ENCODE results near the gene CBX8.
A peak's percentile ranks its signal among the peaks of the same experiment; 100 is the strongest.

CBX8 gene

DNA sequence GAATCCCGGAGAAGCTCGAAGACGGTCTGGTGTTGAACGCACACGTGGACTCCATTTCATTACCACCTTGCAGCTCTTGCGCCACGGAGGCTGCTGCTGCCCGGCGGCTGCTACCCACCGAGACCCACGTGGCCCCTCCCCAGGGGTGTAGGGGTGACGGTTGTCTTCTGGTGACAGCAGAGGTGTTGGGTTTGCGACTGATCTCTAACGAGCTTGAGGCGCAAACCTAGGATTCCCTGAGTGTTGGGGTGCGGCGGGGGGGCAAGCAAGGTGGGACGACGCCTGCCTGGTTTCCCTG is 44.1 kb upstream of the CBX8 start:
- Histone ChIP-seq H3K36me3 (ENCODE audit: control insufficient read depth in 2 of 2, insufficient read depth in 2 of 2, low read length in 2 of 2) (no peaks in the 10 kb centered on the region), H3K4me3 (ENCODE audit: low read length in 2 of 2) (peak overlapping the region in 1 of 2 donors; percentile 19), H3K4me1 (ENCODE audit: control insufficient read depth in 2 of 2, insufficient read depth in 2 of 2, low read length in 2 of 2) (peaks cover 48 to 51% of the 10 kb centered on the region in 2 donors), H3K27ac (ENCODE audit: low read depth in 2 of 2, low read length in 2 of 2) (no peak overlapping the region), H3K9me3 (ENCODE audit: control insufficient read depth in 2 of 2, low read length in 2 of 2) (peaks cover 0 to 3% of the 10 kb centered on the region in 2 donors), H3K27me3 (ENCODE audit: control insufficient read depth in 2 of 2, insufficient read depth in 2 of 2, low read length in 2 of 2) (peaks cover 27 to 33% of the 10 kb centered on the region in 2 donors), H3K9ac (ENCODE audit: low read depth in 1 of 2, low read length in 2 of 2) (no peak overlapping the region)

DNA sequence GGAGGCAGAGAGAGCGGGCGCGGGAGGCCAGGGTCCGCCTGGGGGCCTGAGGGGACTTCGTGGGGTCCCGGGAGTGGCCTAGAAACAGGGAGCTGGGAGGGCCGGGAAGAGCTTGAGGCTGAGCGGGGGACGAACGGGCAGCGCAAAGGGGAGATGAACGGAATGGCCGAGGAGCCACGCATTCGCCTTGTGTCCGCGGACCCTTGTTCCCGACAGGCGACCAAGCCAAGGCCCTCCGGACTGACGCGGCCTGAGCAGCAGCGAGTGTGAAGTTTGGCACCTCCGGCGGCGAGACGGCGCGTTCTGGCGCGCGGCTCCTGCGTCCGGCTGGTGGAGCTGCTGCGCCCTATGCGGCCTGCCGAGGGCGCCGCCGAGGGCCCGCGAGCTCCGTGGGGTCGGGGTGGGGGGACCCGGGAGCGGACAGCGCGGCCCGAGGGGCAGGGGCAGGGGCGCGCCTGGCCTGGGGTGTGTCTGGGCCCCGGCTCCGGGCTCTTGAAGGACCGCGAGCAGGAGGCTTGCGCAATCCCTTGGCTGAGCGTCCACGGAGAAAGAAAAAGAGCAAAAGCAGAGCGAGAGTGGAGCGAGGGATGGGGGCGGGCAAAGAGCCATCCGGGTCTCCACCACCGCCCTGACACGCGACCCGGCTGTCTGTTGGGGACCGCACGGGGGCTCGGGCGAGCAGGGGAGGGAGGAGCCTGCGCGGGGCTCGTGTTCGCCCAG is 43.6 kb upstream of the CBX8 start:
- Histone ChIP-seq H3K9me3 (ENCODE audit: control insufficient read depth in 2 of 2, low read length in 2 of 2) (peaks cover 0 to 3% of the 10 kb centered on the region in 2 donors), H3K4me1 (ENCODE audit: control insufficient read depth in 2 of 2, insufficient read depth in 2 of 2, low read length in 2 of 2) (peaks cover 46 to 53% of the 10 kb centered on the region in 2 donors), H3K4me3 (ENCODE audit: low read length in 2 of 2) (peak overlapping the region in 1 of 2 donors; percentile 19), H3K9ac (ENCODE audit: low read depth in 1 of 2, low read length in 2 of 2) (peak overlapping the region in 1 of 2 donors; percentile 80), H3K36me3 (ENCODE audit: control insufficient read depth in 2 of 2, insufficient read depth in 2 of 2, low read length in 2 of 2) (peaks cover 0 to under 1% of the 10 kb centered on the region in 2 donors), H3K27me3 (ENCODE audit: control insufficient read depth in 2 of 2, insufficient read depth in 2 of 2, low read length in 2 of 2) (peaks cover 27 to 33% of the 10 kb centered on the region in 2 donors), H3K27ac (ENCODE audit: low read depth in 2 of 2, low read length in 2 of 2) (peak overlapping the region in 1 of 2 donors; percentile 78)

- Histone ChIP-seq H3K27ac (ENCODE audit: low read depth in 2 of 2, low read length in 2 of 2) (peak within 1 kb of the TSS; percentile 91), H3K4me1 (ENCODE audit: control insufficient read depth in 2 of 2, insufficient read depth in 2 of 2, low read length in 2 of 2) (peaks cover 42 to 49% of the 10 kb centered on the region in 2 donors), H3K36me3 (ENCODE audit: control insufficient read depth in 2 of 2, insufficient read depth in 2 of 2, low read length in 2 of 2) (peaks cover 2 to 8% of the 10 kb centered on the region in 2 donors), H3K27me3 (ENCODE audit: control insufficient read depth in 2 of 2, insufficient read depth in 2 of 2, low read length in 2 of 2) (peaks cover 27 to 33% of the 10 kb centered on the region in 2 donors), H3K9me3 (ENCODE audit: control insufficient read depth in 2 of 2, low read length in 2 of 2) (peaks cover 0 to 3% of the 10 kb centered on the region in 2 donors), H3K4me3 (ENCODE audit: low read length in 2 of 2) (peak within 1 kb of the TSS; percentile 92 to 96), H3K9ac (ENCODE audit: low read depth in 1 of 2, low read length in 2 of 2) (peak within 1 kb of the TSS; percentile 87 to 92)
Observed at GRCh38 chr17:79839356-79840268, 42.7 kb upstream of the CBX8 start, which contains the start of gene CBX4. CBX4 (minus strand) TSS chr17:79839440; CDS start chr17:79839251, 189 bp downstream.

- Histone ChIP-seq H3K9ac (ENCODE audit: low read depth in 1 of 2, low read length in 2 of 2) (peak overlapping the region; percentile 87 to 92), H3K9me3 (ENCODE audit: control insufficient read depth in 2 of 2, low read length in 2 of 2) (peaks cover 0 to 3% of the 10 kb centered on the region in 2 donors), H3K4me1 (ENCODE audit: control insufficient read depth in 2 of 2, insufficient read depth in 2 of 2, low read length in 2 of 2) (peaks cover 40 to 45% of the 10 kb centered on the region in 2 donors), H3K27me3 (ENCODE audit: control insufficient read depth in 2 of 2, insufficient read depth in 2 of 2, low read length in 2 of 2) (peaks cover 27 to 33% of the 10 kb centered on the region in 2 donors), H3K36me3 (ENCODE audit: control insufficient read depth in 2 of 2, insufficient read depth in 2 of 2, low read length in 2 of 2) (peaks cover 3 to 9% of the 10 kb centered on the region in 2 donors), H3K27ac (ENCODE audit: low read depth in 2 of 2, low read length in 2 of 2) (peak overlapping the region; percentile 91), H3K4me3 (ENCODE audit: low read length in 2 of 2) (peak overlapping the region; percentile 92 to 96)
Observed at GRCh38 chr17:79838522-79839274, 41.8 kb upstream of the CBX8 start.

GRCh38 chr17:79837888-79838521 is 41.1 kb upstream of the CBX8 start:
- H3K27ac ChIP-seq (ENCODE audit: low read depth in 2 of 2, low read length in 2 of 2), result peak overlapping the region; percentile 91
- peak overlapping the region; percentile 92 to 96 for H3K4me3 ChIP-seq (ENCODE audit: low read length in 2 of 2)
- peaks cover 0 to 3% of the 10 kb centered on the region in 2 donors for H3K9me3 ChIP-seq (ENCODE audit: control insufficient read depth in 2 of 2, low read length in 2 of 2)
- H3K4me1 ChIP-seq (ENCODE audit: control insufficient read depth in 2 of 2, insufficient read depth in 2 of 2, low read length in 2 of 2), result peaks cover 35 to 42% of the 10 kb centered on the region in 2 donors
- H3K27me3 ChIP-seq (ENCODE audit: control insufficient read depth in 2 of 2, insufficient read depth in 2 of 2, low read length in 2 of 2), result peaks cover 25 to 30% of the 10 kb centered on the region in 2 donors
- H3K9ac ChIP-seq (ENCODE audit: low read depth in 1 of 2, low read length in 2 of 2), result peak overlapping the region; percentile 87 to 92
- H3K36me3 ChIP-seq (ENCODE audit: control insufficient read depth in 2 of 2, insufficient read depth in 2 of 2, low read length in 2 of 2), result peaks cover 3 to 9% of the 10 kb centered on the region in 2 donors

GRCh38 chr17:79836972-79837887 is 40.4 kb upstream of the CBX8 start:
- Histone ChIP-seq H3K9ac (ENCODE audit: low read depth in 1 of 2, low read length in 2 of 2) (peak overlapping the region; percentile 87 to 92), H3K9me3 (ENCODE audit: control insufficient read depth in 2 of 2, low read length in 2 of 2) (peaks cover 0 to 3% of the 10 kb centered on the region in 2 donors), H3K36me3 (ENCODE audit: control insufficient read depth in 2 of 2, insufficient read depth in 2 of 2, low read length in 2 of 2) (peaks cover 3 to 9% of the 10 kb centered on the region in 2 donors), H3K27me3 (ENCODE audit: control insufficient read depth in 2 of 2, insufficient read depth in 2 of 2, low read length in 2 of 2) (peaks cover 18 to 22% of the 10 kb centered on the region in 2 donors), H3K4me1 (ENCODE audit: control insufficient read depth in 2 of 2, insufficient read depth in 2 of 2, low read length in 2 of 2) (peaks cover 31 to 37% of the 10 kb centered on the region in 2 donors), H3K4me3 (ENCODE audit: low read length in 2 of 2) (peak overlapping the region; percentile 92 to 96), H3K27ac (ENCODE audit: low read depth in 2 of 2, low read length in 2 of 2) (peak overlapping the region; percentile 91)

- Histone ChIP-seq H3K36me3 (ENCODE audit: control insufficient read depth in 2 of 2, insufficient read depth in 2 of 2, low read length in 2 of 2) (peaks cover 3 to 9% of the 10 kb centered on the region in 2 donors), H3K4me3 (ENCODE audit: low read length in 2 of 2) (peak overlapping the region; percentile 92 to 96), H3K9me3 (ENCODE audit: control insufficient read depth in 2 of 2, low read length in 2 of 2) (peaks cover 0 to 3% of the 10 kb centered on the region in 2 donors), H3K27ac (ENCODE audit: low read depth in 2 of 2, low read length in 2 of 2) (peak overlapping the region; percentile 91), H3K27me3 (ENCODE audit: control insufficient read depth in 2 of 2, insufficient read depth in 2 of 2, low read length in 2 of 2) (peaks cover 12 to 15% of the 10 kb centered on the region in 2 donors), H3K9ac (ENCODE audit: low read depth in 1 of 2, low read length in 2 of 2) (peak overlapping the region in 1 of 2 donors; percentile 87), H3K4me1 (ENCODE audit: control insufficient read depth in 2 of 2, insufficient read depth in 2 of 2, low read length in 2 of 2) (peaks cover 32 to 36% of the 10 kb centered on the region in 2 donors)
Observed at GRCh38 chr17:79836510-79836971, 39.7 kb upstream of the CBX8 start.

DNA sequence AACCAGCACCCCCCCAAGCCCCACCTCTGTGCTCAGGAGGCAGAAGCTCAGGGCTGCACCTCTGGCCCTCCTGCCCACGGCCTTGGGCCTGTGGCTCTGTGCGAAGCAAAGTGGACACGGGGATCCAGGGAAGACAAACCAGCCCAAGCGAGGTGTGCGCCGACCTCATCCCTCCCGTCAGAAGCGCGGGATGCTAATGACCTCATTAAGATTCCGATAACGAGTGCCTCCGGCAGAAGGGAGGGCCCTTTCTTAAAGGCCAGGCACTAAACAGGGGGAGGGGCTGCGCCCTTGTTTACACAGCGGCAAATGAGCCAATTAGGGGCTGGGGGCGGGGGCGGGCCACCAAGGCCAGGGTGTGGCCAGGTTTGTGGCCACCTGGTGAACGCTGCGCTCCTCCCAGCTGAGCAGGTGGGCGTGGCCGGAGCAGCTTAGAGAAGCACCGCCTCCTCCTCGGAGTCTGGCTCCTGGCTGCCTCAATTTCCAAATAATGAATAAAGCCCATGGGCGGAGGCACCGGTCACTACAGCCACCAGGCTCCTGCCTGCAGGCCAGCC is 39.2 kb upstream of the CBX8 start:
- Histone ChIP-seq H3K9me3 (ENCODE audit: control insufficient read depth in 2 of 2, low read length in 2 of 2) (peaks cover 0 to 3% of the 10 kb centered on the region in 2 donors), H3K9ac (ENCODE audit: low read depth in 1 of 2, low read length in 2 of 2) (peak overlapping the region in 1 of 2 donors; percentile 87), H3K27me3 (ENCODE audit: control insufficient read depth in 2 of 2, insufficient read depth in 2 of 2, low read length in 2 of 2) (peaks cover 8 to 10% of the 10 kb centered on the region in 2 donors), H3K36me3 (ENCODE audit: control insufficient read depth in 2 of 2, insufficient read depth in 2 of 2, low read length in 2 of 2) (peaks cover 3 to 9% of the 10 kb centered on the region in 2 donors), H3K4me3 (ENCODE audit: low read length in 2 of 2) (peak overlapping the region; percentile 92 to 96), H3K27ac (ENCODE audit: low read depth in 2 of 2, low read length in 2 of 2) (peak overlapping the region; percentile 91), H3K4me1 (ENCODE audit: control insufficient read depth in 2 of 2, insufficient read depth in 2 of 2, low read length in 2 of 2) (peaks cover 36 to 37% of the 10 kb centered on the region in 2 donors)

Measured in mucosa of rectum (tissue), 2 donors.